NB4 (cell line): ENCODE measurements around the gene GSK3B.

Source experiments
- MYC ChIP-seq: IDR thresholded peaks from 2 replicates; pipeline ENCODE4 v1.6.1; 2011; ENCODE audit warnings: low read depth, low read length
- POLR2A ChIP-seq: IDR thresholded peaks from 2 replicates; pipeline ENCODE4 v1.6.1; 2011; ENCODE audit warnings: mild to moderate bottlenecking; ENCODE audit not compliant: insufficient read length; ENCODE audit errors: extremely low read depth
- TF ChIP-seq, protein P1 (sequence below): IDR thresholded peaks from one replicate; pipeline ENCODE4 v1.5.1; 2012; ENCODE audit warnings: low read depth, low read length
- TF ChIP-seq, protein P2 (sequence below): IDR thresholded peaks from 2 replicates; pipeline ENCODE4 v1.6.1; 2011; ENCODE audit warnings: low read depth, low read length

DNA sequence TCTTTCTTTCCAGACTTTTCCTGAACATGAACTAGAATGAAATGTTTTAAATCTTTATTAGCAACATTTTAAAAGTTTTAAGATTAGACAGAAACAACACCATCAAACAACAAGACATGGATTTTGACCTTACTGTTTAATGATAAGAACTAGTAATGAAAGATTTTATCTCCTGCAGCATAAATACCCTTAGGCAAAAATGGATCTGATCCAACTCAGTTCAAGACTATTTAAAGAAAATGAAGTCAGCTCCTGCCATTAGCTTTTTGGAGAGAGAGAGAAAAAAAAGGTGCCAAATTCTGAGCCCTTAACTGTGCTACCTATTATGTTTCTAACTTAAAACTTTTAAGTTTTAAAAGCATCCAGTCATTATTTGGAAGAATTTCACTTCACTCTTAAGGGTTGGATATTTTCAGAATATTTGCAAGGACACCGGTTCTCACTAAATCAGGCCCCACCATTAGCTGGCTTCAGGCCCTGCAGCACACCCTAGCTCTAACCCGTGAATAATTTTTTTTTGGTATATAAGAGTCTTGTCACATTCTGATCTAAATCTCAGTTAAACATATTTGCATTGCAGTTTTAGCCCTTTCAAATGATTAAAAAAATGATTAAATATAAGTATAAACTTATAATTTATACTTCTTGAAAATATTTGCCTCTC is 252.3 kb downstream of the GSK3B start:
- TF ChIP-seq POLR2A, result no peak
- TF ChIP-seq, protein P1, sequence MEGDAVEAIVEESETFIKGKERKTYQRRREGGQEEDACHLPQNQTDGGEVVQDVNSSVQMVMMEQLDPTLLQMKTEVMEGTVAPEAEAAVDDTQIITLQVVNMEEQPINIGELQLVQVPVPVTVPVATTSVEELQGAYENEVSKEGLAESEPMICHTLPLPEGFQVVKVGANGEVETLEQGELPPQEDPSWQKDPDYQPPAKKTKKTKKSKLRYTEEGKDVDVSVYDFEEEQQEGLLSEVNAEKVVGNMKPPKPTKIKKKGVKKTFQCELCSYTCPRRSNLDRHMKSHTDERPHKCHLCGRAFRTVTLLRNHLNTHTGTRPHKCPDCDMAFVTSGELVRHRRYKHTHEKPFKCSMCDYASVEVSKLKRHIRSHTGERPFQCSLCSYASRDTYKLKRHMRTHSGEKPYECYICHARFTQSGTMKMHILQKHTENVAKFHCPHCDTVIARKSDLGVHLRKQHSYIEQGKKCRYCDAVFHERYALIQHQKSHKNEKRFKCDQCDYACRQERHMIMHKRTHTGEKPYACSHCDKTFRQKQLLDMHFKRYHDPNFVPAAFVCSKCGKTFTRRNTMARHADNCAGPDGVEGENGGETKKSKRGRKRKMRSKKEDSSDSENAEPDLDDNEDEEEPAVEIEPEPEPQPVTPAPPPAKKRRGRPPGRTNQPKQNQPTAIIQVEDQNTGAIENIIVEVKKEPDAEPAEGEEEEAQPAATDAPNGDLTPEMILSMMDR, result no peak
- TF ChIP-seq, protein P2, sequence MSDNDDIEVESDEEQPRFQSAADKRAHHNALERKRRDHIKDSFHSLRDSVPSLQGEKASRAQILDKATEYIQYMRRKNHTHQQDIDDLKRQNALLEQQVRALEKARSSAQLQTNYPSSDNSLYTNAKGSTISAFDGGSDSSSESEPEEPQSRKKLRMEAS, result no peak
- TF ChIP-seq MYC, result no peak
